Liver (tissue), 5 donors: ENCODE results near the gene ATP5F1B. TPM values are rescaled to one million over a fixed set of nuclear protein-coding genes. Genes with fewer than 3 reads are reported as not detected.

Experiments used
- polyA plus RNA-seq, 2 donors: library from polyadenylated mRNA; stranded (reverse) in 1 of 2; unstranded in 1 of 2; fragments of 200-250 nt in 1 of 2; fragments of >200 nt in 1 of 2; fragmentation: Nextera tagmentation in 1 of 2; extraction: Ambion mirVana in 1 of 2; gene quantifications; one replicate each; pipeline versions ENCODE4 v1.2.1 to v1.2.3, GENCODE V29; 2013 to 2015
- small RNA-seq: library from RNA; depleted of rRNA; stranded (forward); fragments of <200 nt; gene quantifications from one replicate; pipeline ENCODE3, GENCODE V24; 2014
- total RNA-seq, 2 donors: library from RNA; depleted of rRNA; stranded (reverse); fragments of >200 nt; gene quantifications; one replicate each; pipeline ENCODE4 v1.2.3, GENCODE V29; 2014
- donor health status: healthy.
- donor health status: healthy.
- donor health status: healthy.

Gene ATP5F1B
- total and polyA plus RNA-seq, 4 donors = 273 to 569 (median 438) TPM

Small RNAs within 50 kb of the gene (small RNA-seq; reads per million reads assigned to genes)
- gene RN7SL809P = not detected
- gene RNU6-343P = not detected
- 1,970 reads per million, percentile 99 among the genes with 10 or more reads in this experiment for gene SNORD59A

Other genes starting within 250 kb of the ATP5F1B start
- 10 to 100 TPM; 12.9 to 17.6 TPM for gene TIMELESS, start 196.6 kb downstream of the ATP5F1B start, total RNA-seq
- gene TIMELESS, start 196.6 kb downstream of the ATP5F1B start, polyA plus RNA-seq = 1 to 10 TPM; 5.1 to 7.8 TPM
- under 1 TPM; 0.09 to 0.50 TPM for gene MIP, start 191.3 kb downstream of the ATP5F1B start, total RNA-seq
- gene MIP, start 191.3 kb downstream of the ATP5F1B start, polyA plus RNA-seq = under 1 TPM; 0.28 to 0.60 TPM
- gene SPRYD4, start 177.4 kb downstream of the ATP5F1B start, total RNA-seq = 1 to 10 TPM; 3.8 to 7.6 TPM
- 10 to 100 TPM in 1 of 2 donors, 1 to 10 TPM in 1; 7.7 to 13.0 TPM for gene SPRYD4, start 177.4 kb downstream of the ATP5F1B start, polyA plus RNA-seq
- gene GLS2, start 157.8 kb downstream of the ATP5F1B start, total RNA-seq = 10 to 100 TPM; 42.2 to 53.8 TPM
- 10 to 100 TPM; 28.0 to 53.7 TPM for gene GLS2, start 157.8 kb downstream of the ATP5F1B start, polyA plus RNA-seq
- gene RBMS2, start 124.2 kb downstream of the ATP5F1B start, total RNA-seq = 1 to 10 TPM; 2.3 to 3.8 TPM
- 1 to 10 TPM; 1.2 to 1.3 TPM for gene RBMS2, start 124.2 kb downstream of the ATP5F1B start, polyA plus RNA-seq
- gene BAZ2A, start 15.7 kb downstream of the ATP5F1B start, total RNA-seq = 10 to 100 TPM; 23.0 to 31.9 TPM
- 10 to 100 TPM; 12.8 to 21.0 TPM for gene BAZ2A, start 15.7 kb downstream of the ATP5F1B start, polyA plus RNA-seq
- 10 to 100 TPM; 65.0 to 87.2 TPM for gene PTGES3, start 42.3 kb upstream of the ATP5F1B start, total RNA-seq
- 10 to 100 TPM; 75.4 to 94.1 TPM for gene PTGES3, start 42.3 kb upstream of the ATP5F1B start, polyA plus RNA-seq
- 100 to 1,000 TPM; 365 to 695 TPM for gene NACA, start 79.3 kb upstream of the ATP5F1B start, total RNA-seq
- 100 to 1,000 TPM; 370 to 543 TPM for gene NACA, start 79.3 kb upstream of the ATP5F1B start, polyA plus RNA-seq
- gene PRIM1, start 106.3 kb upstream of the ATP5F1B start, total RNA-seq = 10 to 100 TPM in 1 of 2 donors, 1 to 10 TPM in 1; 7.2 to 24.8 TPM
- gene PRIM1, start 106.3 kb upstream of the ATP5F1B start, polyA plus RNA-seq = 1 to 10 TPM; 2.7 to 3.7 TPM
- gene HSD17B6, start 117.3 kb upstream of the ATP5F1B start, total RNA-seq = 1,000 to 10,000 TPM in 1 of 2 donors, 1 to 10 TPM in 1; 3.0 to 1,013 TPM
- 100 to 1,000 TPM; 662 to 748 TPM for gene HSD17B6, start 117.3 kb upstream of the ATP5F1B start, polyA plus RNA-seq